MM.1S (cell line): ENCODE results near the gene GOLGA2.

Experiments used
- DNase-seq: peaks from one replicate; pipeline ENCODE4 v3.0.0-alpha.2; 2015
- H2AFZ ChIP-seq: fragments of 300-600 bp; sonication (generic); 2 replicates; pipeline ENCODE4 v1.6.0; 2016; ENCODE audit warnings: antibody characterized with exemption, low read length
- H3F3A ChIP-seq: fragments of 300-600 bp; sonication (generic); 2 replicates; pipeline ENCODE4 v1.6.1; 2016; ENCODE audit warnings: mild to moderate bottlenecking, antibody characterized with exemption, low read length, moderate library complexity, mixed read lengths; ENCODE audit not compliant: insufficient read depth
- H3K27ac ChIP-seq: fragments of 300-600 bp; sonication (generic); 2 replicates; pipeline ENCODE4 v1.5.1; 2016; ENCODE audit warnings: mild to moderate bottlenecking, low read length
- H3K27me3 ChIP-seq: fragments of 300-600 bp; sonication (generic); replicated peaks from 2 replicates; pipeline ENCODE4 v1.6.0; 2016; ENCODE audit warnings: low read length; ENCODE audit not compliant: insufficient read depth
- H3K36me3 ChIP-seq: fragments of 300-600 bp; sonication (generic); replicated peaks from 2 replicates; pipeline ENCODE4 v1.6.1; 2016; ENCODE audit warnings: mild to moderate bottlenecking, low read length, mixed read lengths; ENCODE audit not compliant: insufficient read depth
- H3K4me1 ChIP-seq: fragments of 300-600 bp; sonication (generic); 2 replicates; pipeline ENCODE4 v1.6.1; 2016; ENCODE audit warnings: low read length, mixed read lengths
- H3K4me2 ChIP-seq: fragments of 300-600 bp; sonication (generic); 2 replicates; pipeline ENCODE4 v1.6.0; 2016; ENCODE audit warnings: low read depth, low read length
- H3K4me3 ChIP-seq: fragments of 300-600 bp; sonication (generic); 2 replicates; pipeline ENCODE4 v1.5.1; 2016; ENCODE audit warnings: low read length, mixed read lengths
- H3K79me2 ChIP-seq: fragments of 300-600 bp; sonication (generic); 2 replicates; pipeline ENCODE4 v1.6.1; 2016; ENCODE audit warnings: mixed run types, low read length, mixed read lengths
- H3K9ac ChIP-seq: fragments of 300-600 bp; sonication (generic); 2 replicates; pipeline ENCODE4 v1.6.1; 2016; ENCODE audit warnings: low read length, mixed read lengths
- H3K9me2 ChIP-seq: fragments of 300-600 bp; sonication (generic); replicated peaks from 2 replicates; pipeline ENCODE4 v1.6.1; 2016; ENCODE audit warnings: mild to moderate bottlenecking, low read length, mixed read lengths; ENCODE audit not compliant: insufficient read depth
- H3K9me3 ChIP-seq: fragments of 300-600 bp; sonication (generic); replicated peaks from 2 replicates; pipeline ENCODE4 v1.6.1; 2016; ENCODE audit warnings: mild to moderate bottlenecking, low read length, mixed read lengths; ENCODE audit not compliant: insufficient read depth
- H4K20me1 ChIP-seq: fragments of 300-600 bp; sonication (generic); 2 replicates; pipeline ENCODE4 v1.6.1; 2016; ENCODE audit warnings: mild to moderate bottlenecking, low read length, moderate library complexity, mixed read lengths; ENCODE audit not compliant: insufficient read depth
- CTCF ChIP-seq: fragments of 300-600 bp; sonication (generic); IDR thresholded peaks from 2 replicates; pipeline ENCODE4 v1.5.1; 2016; ENCODE audit warnings: antibody characterized with exemption, low read length, mixed read lengths
- EZH2 ChIP-seq: fragments of 300-600 bp; sonication (generic); optimal IDR thresholded peaks from 2 replicates; pipeline ENCODE3; 2017; ENCODE audit warnings: low read depth, mild to moderate bottlenecking, antibody characterized with exemption, low read length, mixed read lengths
- EZH2phosphoT487 ChIP-seq: fragments of 300-600 bp; sonication (generic); IDR thresholded peaks from 2 replicates; pipeline ENCODE4 v1.6.1; 2018; ENCODE audit warnings: antibody characterized with exemption, low read length

Gene GOLGA2

GRCh38 chr9:128206916-128207910 lies 68.6 kb downstream of the GOLGA2 start:
- Histone ChIP-seq H3K4me1 (0 out of 2 replicates have a peak, but pooled peaks cover 3% of the 10 kb centered on the region), H3K27ac (no peak overlapping the region), H3K79me2 (no peaks in the 10 kb centered on the region), H3K36me3 (no peaks in the 10 kb centered on the region), H4K20me1 (no peaks in the 10 kb centered on the region), H3K9me2 (no peaks in the 10 kb centered on the region), H2AFZ (no peak overlapping the region), H3K9me3 (no peaks in the 10 kb centered on the region), H3K9ac (no peak overlapping the region), H3F3A (no peaks in the 10 kb centered on the region), H3K27me3 (peaks cover 40% of the 10 kb centered on the region), H3K4me2 (no peak overlapping the region), H3K4me3 (no peak overlapping the region)
- no peak for TF ChIP-seq CTCF
- TF ChIP-seq EZH2phosphoT487: no peak
- DNase-seq: no peak

GRCh38 chr9:128206484-128206883 lies 69.3 kb downstream of the GOLGA2 start:
- no peak for DNase-seq
- Histone ChIP-seq H3K9me3 (no peaks in the 10 kb centered on the region), H3K36me3 (no peaks in the 10 kb centered on the region), H4K20me1 (no peaks in the 10 kb centered on the region), H3K4me2 (no peak overlapping the region), H3K27ac (no peak overlapping the region), H3K79me2 (no peaks in the 10 kb centered on the region), H2AFZ (no peak overlapping the region), H3F3A (no peaks in the 10 kb centered on the region), H3K27me3 (peaks cover 37% of the 10 kb centered on the region), H3K4me3 (no peak overlapping the region), H3K9ac (no peak overlapping the region), H3K9me2 (no peaks in the 10 kb centered on the region), H3K4me1 (0 out of 2 replicates have a peak, but pooled peaks cover 3% of the 10 kb centered on the region)
- TF ChIP-seq EZH2phosphoT487: no peak
- TF ChIP-seq CTCF: no peak
- no peak for TF ChIP-seq EZH2
